Stimulated activated CD4-positive, alpha-beta T cell treated with anti-CD3 and anti-CD28 coated beads, Interleukin-2, amount 100 ng/mL, for 24 hours (primary cell): ENCODE results near the gene KLRD1.
A peak's percentile ranks its signal among the peaks of the same experiment; 100 is the strongest.
"Not testable (repeated sequence)": the region's sequence is repeated elsewhere in the genome, so short reads cannot be mapped to it uniquely, and the experiment has no call there.

Experiments used
- DNase-seq, 2 donors: peaks; one replicate each; pipeline ENCODE4 v3.0.0-alpha.2; 2020

KLRD1 gene, protein sequence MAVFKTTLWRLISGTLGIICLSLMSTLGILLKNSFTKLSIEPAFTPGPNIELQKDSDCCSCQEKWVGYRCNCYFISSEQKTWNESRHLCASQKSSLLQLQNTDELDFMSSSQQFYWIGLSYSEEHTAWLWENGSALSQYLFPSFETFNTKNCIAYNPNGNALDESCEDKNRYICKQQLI

GRCh38 chr12:10307630-10308029, at the start of gene KLRD1:
TSS of gene KLRD1 (plus strand) at chr12:10307870. CDS start at chr12:10308078, 208 bp downstream.
- no peak for DNase-seq

GRCh38 chr12:10260927-10261326, 46.7 kb upstream of the KLRD1 start:
- DNase-seq, result no peak

GRCh38 chr12:10268037-10268436, 39.6 kb upstream of the KLRD1 start:
- no peak for DNase-seq

GRCh38 chr12:10272467-10272866, 35.2 kb upstream of the KLRD1 start:
- no peak for DNase-seq

- no peak for DNase-seq
Measured at GRCh38 chr12:10276774-10277173, 30.9 kb upstream of the KLRD1 start.

DNA sequence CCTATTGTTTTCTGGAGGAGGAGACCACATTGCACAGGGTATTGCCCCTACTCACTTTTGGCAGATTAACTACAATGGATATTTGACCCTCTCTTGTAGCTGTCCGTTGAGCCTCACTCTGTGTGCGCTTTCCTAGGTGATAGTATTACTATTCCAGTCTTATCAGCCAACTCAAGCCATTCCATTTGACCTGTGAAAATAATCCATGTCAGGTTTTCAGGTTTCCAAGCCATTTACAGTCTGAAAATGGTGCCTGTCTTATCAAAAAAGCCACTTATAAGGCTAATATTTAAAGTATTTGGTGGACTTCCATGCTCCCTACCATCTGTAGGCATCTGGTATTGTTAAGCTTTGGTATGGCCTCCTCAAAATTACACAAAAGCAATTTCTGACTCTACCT, 29.6 kb upstream of the KLRD1 start:
- no peak for DNase-seq

GRCh38 chr12:10279937-10280336, 27.7 kb upstream of the KLRD1 start:
- DNase-seq, result no peak

DNA sequence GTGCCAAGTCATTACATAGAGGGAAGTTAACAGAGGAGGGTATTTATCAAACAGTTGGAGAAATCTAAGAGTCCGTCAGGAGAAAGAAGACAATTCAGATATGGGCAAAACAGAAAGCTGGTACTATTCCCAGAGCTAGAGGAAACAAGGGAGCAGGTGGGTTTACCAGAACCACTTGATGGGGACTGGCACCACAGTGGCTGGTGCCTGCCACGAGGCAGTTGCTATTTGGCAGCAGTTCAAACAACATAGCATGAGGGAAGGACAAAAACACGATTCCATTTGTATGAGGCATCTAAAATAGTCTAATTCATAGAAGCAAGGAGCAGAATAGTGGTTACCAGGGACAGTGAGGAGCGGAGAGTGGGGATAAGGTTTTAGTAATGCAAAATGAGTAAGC, 24.6 kb upstream of the KLRD1 start:
- no peak for DNase-seq

DNA sequence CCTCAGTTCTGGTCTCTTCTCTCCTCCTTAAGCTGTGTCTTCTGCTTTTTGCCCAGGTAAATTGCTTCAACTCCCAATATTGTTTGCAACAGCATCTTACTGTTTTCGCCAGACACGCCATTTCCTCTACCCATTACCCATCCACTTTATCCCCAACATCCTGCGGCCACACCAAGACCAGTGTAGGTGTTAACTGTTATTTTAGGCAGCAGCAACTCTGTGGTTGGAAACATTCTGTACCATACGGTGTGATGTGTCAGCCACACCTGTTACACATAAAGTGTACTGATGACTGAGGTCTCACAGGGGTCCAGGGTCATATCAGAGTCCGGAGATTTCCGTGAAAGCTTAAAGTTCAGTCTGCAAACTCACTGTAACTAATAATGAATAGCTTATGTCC, 21.8 kb upstream of the KLRD1 start:
- peak in 1 of 2 donors; percentile 14 for DNase-seq

DNA sequence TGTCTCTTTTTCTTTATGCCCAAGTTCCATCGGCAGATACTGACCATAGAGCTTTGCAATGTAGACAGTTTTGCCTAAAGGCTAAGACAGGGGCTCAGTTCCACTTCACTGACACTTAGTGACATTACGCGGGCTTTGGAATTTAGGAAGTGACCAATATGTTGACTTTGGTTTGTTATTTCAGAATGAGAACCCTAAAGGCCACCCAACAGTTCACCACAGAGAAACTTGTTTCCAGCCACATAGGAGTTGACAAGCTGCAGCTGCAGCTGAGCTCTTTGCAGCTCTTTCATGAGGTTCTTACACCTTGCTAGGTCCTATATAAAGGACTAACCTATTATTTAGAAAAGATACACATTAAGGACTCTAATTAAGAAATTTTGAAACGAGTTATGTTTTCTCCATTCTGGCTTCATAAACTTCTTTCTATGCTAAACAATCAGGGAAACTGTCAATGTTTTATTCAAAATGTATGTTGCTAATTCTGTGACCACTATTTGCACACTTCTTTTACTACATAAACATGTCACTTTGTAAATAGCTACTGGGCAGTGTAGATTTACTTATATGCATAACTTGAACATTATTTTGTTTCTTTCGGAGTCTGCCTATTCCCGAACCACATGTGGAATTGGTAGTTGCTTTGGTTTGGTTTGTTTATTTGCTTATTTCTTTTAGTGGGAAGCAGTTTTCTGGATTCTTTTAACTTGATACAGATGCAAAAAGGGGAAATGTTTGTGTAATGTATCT, 18.5 kb upstream of the KLRD1 start:
- no peak for DNase-seq

GRCh38 chr12:10291030-10291429, 16.6 kb upstream of the KLRD1 start:
- no peak for DNase-seq

- DNase-seq, result no peak
Measured at GRCh38 chr12:10293151-10293550, 14.5 kb upstream of the KLRD1 start.

DNA sequence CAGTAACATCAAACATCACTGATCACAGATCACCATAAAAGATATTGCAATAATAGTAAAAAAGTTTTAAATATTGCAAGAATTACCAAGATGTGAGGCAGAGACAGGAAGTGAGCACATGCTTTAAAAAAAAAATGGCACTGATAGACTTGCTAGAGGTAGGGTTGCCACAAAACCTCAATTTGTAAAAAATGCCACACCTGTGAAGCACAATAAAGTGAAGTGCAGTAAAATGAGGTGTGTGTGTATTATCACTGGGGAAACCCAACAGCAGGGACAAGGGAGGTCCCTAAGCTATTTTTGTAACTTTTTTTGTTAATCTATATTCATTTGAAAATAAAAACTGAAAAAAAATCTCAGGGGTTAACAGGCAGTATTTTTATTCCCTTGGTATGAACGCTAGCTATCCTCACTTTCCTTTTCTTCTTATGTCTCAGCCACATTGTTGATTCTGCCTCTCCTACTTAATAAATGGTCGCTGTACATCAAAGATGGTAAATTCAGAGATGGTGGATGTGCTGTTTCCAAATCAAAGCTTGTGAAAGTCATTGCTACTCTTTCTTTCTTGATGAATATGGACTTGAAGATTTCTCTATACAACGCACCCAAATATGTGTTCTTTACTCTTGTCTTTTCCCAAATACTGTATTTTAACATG, 14.0 kb upstream of the KLRD1 start:
- no peak for DNase-seq

DNA sequence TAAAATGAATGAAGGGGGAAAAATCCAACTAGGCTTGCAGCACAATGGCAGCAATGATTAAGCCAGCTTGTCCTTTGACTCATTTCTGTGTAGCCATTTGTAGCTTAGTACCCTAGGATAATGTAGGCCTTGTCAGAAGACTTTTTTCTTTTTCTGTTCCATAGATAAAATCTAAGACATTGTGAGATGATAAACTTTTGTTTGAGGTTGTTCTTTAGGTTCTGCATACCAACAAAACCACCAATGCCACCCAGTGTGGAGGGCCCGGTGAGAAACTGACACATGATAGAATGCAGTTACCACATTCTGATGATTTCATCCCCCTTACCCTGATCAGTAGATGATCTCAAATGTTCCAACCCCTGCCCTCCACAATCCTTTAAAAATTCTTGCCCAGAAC, 6.6 kb upstream of the KLRD1 start:
- peak in 1 of 2 donors; percentile 28 for DNase-seq

GRCh38 chr12:10304161-10304574, 3.5 kb upstream of the KLRD1 start:
- DNase-seq, result peak; percentile 14 to 21

DNA sequence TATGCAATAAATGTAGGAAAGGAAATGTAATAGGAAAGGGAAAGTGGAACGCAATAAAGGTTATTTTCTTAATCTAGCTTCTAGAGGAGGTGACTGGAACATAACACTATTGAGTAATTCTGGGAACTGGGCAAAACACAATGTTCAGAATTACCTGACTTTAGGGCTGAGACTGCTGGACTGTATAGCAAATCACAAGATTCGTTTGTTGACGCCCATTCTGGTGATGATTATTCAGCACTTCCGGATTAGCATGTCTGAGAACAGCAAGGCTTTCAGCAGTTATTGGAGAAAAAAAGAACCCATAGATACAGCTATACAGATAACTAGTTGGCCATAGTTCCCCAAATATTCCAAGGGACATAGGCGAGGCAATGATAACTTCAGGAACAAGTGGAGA, 2.3 kb upstream of the KLRD1 start:
- no peak for DNase-seq

DNA sequence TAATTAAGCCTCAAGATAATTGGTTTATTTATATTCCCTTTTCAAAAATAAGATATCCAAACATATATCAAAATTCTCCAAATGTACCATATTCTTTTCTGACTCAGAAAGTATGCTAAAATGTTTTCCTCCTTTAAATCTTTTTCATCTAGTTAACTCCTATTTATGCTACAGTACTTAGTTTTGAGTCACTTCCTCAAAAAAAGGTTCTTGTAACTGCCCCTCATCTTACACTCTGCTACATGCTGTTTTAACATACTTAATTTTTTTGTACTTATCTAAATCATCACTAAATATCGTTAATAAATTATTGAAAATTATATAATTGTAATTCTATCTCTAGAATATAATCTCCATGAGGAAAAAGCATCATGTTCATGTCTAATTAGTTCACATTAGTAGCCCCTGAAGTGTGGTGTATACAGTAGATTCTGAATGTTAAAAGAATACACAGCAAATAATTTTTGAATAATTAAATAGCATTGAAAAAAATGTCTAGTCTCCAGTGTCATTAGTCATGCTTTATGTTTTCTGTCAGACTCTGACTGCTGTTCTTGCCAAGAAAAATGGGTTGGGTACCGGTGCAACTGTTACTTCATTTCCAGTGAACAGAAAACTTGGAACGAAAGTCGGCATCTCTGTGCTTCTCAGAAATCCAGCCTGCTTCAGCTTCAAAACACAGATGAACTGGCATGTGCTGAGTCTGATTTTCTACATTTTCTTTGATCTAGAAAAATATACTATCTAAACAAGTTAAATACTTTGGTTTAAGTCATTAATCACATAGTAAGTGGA, 3.5 kb downstream of the KLRD1 start:
- no peak for DNase-seq

GRCh38 chr12:10319388-10319787, 11.7 kb downstream of the KLRD1 start:
- DNase-seq, result no peak

DNA sequence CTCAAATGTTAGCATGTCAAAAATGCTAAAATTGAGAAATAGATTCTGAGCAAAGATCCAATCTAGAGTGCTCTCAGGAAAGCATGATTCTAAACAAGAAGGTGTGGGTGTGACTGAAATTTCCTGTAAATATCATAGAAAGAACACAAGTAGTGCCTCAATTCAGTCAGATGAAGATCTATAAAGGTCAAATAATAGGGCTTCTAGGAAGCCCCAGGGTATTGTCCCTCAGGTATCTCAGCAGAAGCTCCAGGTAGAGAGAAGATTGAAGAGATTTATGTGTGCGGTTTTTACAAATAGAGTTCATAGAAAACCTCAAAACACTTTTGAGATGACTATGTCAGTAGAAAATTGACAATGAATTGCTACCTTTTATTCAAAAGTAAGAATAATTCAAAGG, 13.0 kb downstream of the KLRD1 start:
- no peak for DNase-seq

GRCh38 chr12:10328691-10329090, 21.0 kb downstream of the KLRD1 start:
- not testable (repeated sequence) for DNase-seq

DNA sequence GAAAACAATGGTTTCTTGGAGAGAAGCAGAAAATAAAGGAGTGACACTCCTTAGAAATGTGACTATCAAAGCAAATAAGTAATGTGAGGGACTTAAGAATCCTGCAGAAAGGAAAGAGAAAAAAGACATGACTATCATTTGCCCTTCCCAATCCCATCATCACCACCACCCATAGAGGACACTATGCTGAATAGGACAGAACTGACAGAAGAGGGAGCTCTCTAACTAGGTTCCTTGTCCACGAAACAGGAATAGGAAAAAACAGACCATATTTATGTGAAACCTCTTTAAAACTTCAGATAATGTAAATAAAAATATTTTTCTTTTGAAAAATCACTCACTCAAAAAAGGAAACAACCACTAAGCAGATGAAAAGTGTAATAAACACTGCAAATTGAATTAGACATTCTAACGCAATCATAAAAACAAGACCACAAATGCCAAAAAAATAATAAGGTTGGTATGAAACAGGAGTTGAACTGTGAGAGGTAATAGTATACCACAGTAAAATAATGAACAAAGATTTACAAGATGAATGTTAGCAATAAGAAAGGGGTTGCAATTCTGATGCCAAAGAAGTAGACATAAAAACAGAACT, 24.1 kb downstream of the KLRD1 start:
- no peak for DNase-seq

GRCh38 chr12:10336196-10336595, 28.5 kb downstream of the KLRD1 start:
- not testable (repeated sequence) for DNase-seq

- DNase-seq, result not testable (repeated sequence)
Measured at GRCh38 chr12:10338470-10338869, 30.8 kb downstream of the KLRD1 start.
